ENCODE data around the gene RGL1.

DNA sequence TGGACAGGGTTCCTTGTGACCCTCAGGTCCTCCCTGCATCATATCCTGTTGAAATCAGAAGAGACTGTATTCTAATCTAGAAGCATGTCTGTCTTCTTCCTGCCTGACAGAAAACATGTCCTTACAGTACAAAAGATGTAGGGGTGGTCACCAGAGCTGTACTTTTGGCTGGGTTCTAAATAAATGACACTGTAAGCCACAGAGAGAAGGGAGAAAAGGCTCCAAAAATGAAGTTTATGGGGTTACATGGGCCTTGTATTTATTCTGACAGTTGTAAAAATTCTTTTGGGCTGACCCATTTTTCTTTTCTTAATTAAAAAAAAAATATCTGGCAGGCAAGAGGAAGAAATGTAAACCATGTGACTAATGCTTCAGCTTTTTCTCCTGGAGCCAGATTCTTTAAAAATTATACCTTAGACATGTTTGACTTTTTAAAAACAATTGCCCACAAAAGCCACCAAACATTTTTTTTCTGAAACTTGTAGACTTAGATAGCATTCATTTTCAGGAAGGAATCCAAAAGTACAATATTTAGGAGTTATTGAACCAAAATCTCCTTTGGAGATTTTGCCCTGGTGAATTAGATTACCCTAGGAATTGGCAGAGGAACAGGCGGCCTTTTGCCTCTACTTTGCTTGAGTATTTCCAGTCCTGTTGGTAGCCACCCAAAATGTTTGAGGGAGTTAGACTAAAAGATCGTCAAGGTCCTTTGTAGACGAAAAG is 17.1 kb downstream of the RGL1 start:
- TF ChIP-seq, protein P1, sequence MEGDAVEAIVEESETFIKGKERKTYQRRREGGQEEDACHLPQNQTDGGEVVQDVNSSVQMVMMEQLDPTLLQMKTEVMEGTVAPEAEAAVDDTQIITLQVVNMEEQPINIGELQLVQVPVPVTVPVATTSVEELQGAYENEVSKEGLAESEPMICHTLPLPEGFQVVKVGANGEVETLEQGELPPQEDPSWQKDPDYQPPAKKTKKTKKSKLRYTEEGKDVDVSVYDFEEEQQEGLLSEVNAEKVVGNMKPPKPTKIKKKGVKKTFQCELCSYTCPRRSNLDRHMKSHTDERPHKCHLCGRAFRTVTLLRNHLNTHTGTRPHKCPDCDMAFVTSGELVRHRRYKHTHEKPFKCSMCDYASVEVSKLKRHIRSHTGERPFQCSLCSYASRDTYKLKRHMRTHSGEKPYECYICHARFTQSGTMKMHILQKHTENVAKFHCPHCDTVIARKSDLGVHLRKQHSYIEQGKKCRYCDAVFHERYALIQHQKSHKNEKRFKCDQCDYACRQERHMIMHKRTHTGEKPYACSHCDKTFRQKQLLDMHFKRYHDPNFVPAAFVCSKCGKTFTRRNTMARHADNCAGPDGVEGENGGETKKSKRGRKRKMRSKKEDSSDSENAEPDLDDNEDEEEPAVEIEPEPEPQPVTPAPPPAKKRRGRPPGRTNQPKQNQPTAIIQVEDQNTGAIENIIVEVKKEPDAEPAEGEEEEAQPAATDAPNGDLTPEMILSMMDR (conservative IDR thresholded peaks at IDR 0.05; ENCODE audit: low read length): no peak
- TF ChIP-seq EZH2phosphoT487 (IDR thresholded peaks at IDR 0.05; ENCODE audit: borderline replicate concordance): no peak
